ENCODE data around the gene SPEG. TPM values are rescaled to one million over a fixed set of nuclear protein-coding genes. Genes with fewer than 3 reads are reported as not detected.

Gene SPEG
- total RNA-seq, 1 donor from 2014 or later: 71.2 TPM

DNA sequence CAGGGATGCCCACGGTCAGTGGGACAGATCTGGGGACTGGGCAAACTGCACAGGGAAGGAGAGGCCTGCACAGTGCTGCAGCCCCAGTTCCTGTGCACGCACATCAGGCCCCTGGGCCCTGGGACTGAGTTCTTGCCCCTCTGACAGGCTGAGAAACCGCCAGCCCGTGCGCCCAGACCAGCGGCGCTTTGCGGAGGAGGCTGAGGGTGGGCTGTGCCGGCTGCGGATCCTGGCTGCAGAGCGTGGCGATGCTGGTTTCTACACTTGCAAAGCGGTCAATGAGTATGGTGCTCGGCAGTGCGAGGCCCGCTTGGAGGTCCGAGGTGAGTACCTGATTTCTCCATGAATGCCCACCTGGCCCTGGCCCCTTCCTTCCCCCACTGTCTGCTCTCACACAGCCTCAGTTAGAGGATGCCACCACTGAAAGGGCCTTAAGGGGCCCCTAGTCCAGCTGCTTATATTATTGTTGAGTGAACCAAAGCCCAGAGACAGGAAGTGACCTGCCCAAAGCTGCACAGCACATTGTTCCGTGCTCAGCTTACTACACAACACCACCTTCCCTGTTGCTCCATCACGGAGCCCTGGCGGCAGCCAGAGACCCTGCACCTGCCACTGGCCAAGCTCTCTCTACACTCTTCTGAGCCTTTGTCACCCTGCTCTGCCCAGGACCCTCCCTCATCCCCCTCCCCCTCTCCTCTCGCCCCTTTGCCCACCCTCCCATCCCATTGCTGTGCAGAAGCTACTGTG is 29.8 kb downstream of the SPEG start:
- Histone ChIP-seq H3K4me3 (ENCODE audit: insufficient read depth, low read depth, low read length) (no peak overlapping the region), H3K27me3 (ENCODE audit: insufficient read depth, low read length) (no peaks in the 10 kb centered on the region), H3K79me2 (ENCODE audit: insufficient read depth, low read length) (peaks cover 10% of the 10 kb centered on the region), H2AFZ (ENCODE audit: low read depth, low read length) (no peak overlapping the region), H3K4me2 (ENCODE audit: low read length) (no peak overlapping the region), H3K27ac (ENCODE audit: low read depth, low read length) (no peak overlapping the region), H3K4me1 (ENCODE audit: insufficient read depth, low read length) (peaks cover 29% of the 10 kb centered on the region), H4K20me1 (ENCODE audit: insufficient read depth, low read length) (no peaks in the 10 kb centered on the region), H3K36me3 (ENCODE audit: insufficient read depth, low read length) (peaks cover 12% of the 10 kb centered on the region), H3K9me3 (ENCODE audit: insufficient read depth, low read depth, low read length) (no peaks in the 10 kb centered on the region), H3K9ac (ENCODE audit: low read length) (no peak overlapping the region)
- Mint-ChIP-seq H3K4me1 (ENCODE audit: low read depth, unreplicated experiment) (peaks cover 20% of the 10 kb centered on the region), H3K27me3 (ENCODE audit: low read depth, unreplicated experiment) (no peaks in the 10 kb centered on the region), H3K4me3 (ENCODE audit: unreplicated experiment) (no peak overlapping the region), H3K27ac (ENCODE audit: unreplicated experiment) (no peak overlapping the region), H3K36me3 (ENCODE audit: low read depth, unreplicated experiment) (peaks cover 20% of the 10 kb centered on the region), H3K9me3 (ENCODE audit: unreplicated experiment) (no peaks in the 10 kb centered on the region)
- DNase-seq (ENCODE audit: low read depth) (no peak), FAIRE-seq (no peak)
- no peak for TF ChIP-seq EZH2 (IDR thresholded peaks at IDR 0.05; ENCODE audit: insufficient read depth, low read length)
- TF ChIP-seq, protein P1, sequence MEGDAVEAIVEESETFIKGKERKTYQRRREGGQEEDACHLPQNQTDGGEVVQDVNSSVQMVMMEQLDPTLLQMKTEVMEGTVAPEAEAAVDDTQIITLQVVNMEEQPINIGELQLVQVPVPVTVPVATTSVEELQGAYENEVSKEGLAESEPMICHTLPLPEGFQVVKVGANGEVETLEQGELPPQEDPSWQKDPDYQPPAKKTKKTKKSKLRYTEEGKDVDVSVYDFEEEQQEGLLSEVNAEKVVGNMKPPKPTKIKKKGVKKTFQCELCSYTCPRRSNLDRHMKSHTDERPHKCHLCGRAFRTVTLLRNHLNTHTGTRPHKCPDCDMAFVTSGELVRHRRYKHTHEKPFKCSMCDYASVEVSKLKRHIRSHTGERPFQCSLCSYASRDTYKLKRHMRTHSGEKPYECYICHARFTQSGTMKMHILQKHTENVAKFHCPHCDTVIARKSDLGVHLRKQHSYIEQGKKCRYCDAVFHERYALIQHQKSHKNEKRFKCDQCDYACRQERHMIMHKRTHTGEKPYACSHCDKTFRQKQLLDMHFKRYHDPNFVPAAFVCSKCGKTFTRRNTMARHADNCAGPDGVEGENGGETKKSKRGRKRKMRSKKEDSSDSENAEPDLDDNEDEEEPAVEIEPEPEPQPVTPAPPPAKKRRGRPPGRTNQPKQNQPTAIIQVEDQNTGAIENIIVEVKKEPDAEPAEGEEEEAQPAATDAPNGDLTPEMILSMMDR (IDR thresholded peaks at IDR 0.05; ENCODE audit: insufficient read depth, low read depth, low read length): no peak

DNA sequence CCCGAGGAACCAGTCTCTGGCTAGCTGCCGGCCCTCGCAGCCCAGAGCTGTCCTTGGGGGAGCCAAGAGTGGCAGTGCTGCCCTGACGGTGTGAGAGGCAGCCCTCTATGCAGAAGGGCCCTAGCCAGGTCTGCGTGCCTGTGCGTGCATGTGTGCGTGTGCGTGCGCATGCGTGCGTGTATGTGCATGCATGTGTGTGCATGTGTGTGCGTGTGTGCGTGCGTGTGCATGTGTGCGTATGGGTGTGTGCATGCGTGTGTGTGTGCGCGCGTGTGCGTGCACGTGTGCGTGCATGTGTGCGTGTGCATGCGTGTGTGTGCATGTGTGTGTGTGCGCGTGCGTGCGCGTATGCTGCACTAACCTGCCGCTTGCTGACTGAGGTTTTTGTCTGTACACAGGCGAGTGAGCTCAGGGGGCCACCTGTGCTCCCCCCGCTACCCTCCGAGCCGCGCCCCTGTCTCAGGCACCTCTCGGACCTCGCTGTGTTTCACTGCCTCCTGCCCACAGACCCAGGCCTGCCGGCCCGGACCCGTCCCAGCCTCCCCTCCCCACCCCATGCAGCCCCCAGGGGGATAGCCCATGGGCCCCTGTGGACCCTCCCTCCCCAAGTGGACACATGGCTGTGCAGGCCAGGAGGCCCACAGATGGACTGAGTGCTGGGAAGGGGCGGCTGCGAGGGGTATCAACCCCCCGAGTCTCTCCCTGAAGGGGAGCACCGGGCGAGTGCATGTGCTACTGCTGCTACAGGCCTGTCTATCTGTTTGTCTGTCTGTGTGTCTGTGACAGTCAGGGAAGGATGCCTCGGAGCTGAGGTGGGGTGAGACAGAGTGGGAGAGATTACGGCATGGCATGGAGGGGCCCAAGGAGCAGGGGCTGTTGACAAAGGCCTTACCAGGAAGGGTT is 31.3 kb downstream of the SPEG start:
- Histone ChIP-seq H3K9ac (ENCODE audit: low read length) (no peak overlapping the region), H3K4me2 (ENCODE audit: low read length) (no peak overlapping the region), H3K4me3 (ENCODE audit: insufficient read depth, low read depth, low read length) (no peak overlapping the region), H3K9me3 (ENCODE audit: insufficient read depth, low read depth, low read length) (no peaks in the 10 kb centered on the region), H4K20me1 (ENCODE audit: insufficient read depth, low read length) (no peaks in the 10 kb centered on the region), H3K36me3 (ENCODE audit: insufficient read depth, low read length) (peaks cover 12% of the 10 kb centered on the region), H3K27ac (ENCODE audit: low read depth, low read length) (no peak overlapping the region), H2AFZ (ENCODE audit: low read depth, low read length) (no peak overlapping the region), H3K79me2 (ENCODE audit: insufficient read depth, low read length) (peaks cover 6% of the 10 kb centered on the region), H3K4me1 (ENCODE audit: insufficient read depth, low read length) (peaks cover 20% of the 10 kb centered on the region), H3K27me3 (ENCODE audit: insufficient read depth, low read length) (no peaks in the 10 kb centered on the region)
- DNase-seq (ENCODE audit: low read depth) (no peak), FAIRE-seq (no peak)
- H3K9me3 Mint-ChIP-seq (ENCODE audit: unreplicated experiment): no peaks in the 10 kb centered on the region
- H3K4me1 Mint-ChIP-seq (ENCODE audit: low read depth, unreplicated experiment): peaks cover 16% of the 10 kb centered on the region
- TF ChIP-seq EZH2 (IDR thresholded peaks at IDR 0.05; ENCODE audit: insufficient read depth, low read length): no peak
- TF ChIP-seq, protein P1 (IDR thresholded peaks at IDR 0.05; ENCODE audit: insufficient read depth, low read depth, low read length): no peak
- no peak overlapping the region for H3K27ac Mint-ChIP-seq (ENCODE audit: unreplicated experiment)
- no peak overlapping the region for H3K4me3 Mint-ChIP-seq (ENCODE audit: unreplicated experiment)
- H3K27me3 Mint-ChIP-seq (ENCODE audit: low read depth, unreplicated experiment): peaks cover 2% of the 10 kb centered on the region
- H3K36me3 Mint-ChIP-seq (ENCODE audit: low read depth, unreplicated experiment): peaks cover 31% of the 10 kb centered on the region
